Skeletal muscle cell (primary cell): ENCODE measurements around the gene YAP1.
A peak's percentile ranks its signal among the peaks of the same experiment; 100 is the strongest.

Experiments used
- DNase-seq: peaks from one replicate; pipeline ENCODE4 v3.0.0-alpha.2; 2010; ENCODE audit warnings: low read depth
- H3K4me3 ChIP-seq: 2 replicates; pipeline ENCODE4 v1.5.1; 2011; ENCODE audit warnings: low read depth, mild to moderate bottlenecking, control low read depth, low read length, moderate library complexity

YAP1 gene

GRCh38 chr11:102153082-102153481, 42.8 kb downstream of the YAP1 start:
- no peak overlapping the region for H3K4me3 ChIP-seq
- DNase-seq: no peak

DNA sequence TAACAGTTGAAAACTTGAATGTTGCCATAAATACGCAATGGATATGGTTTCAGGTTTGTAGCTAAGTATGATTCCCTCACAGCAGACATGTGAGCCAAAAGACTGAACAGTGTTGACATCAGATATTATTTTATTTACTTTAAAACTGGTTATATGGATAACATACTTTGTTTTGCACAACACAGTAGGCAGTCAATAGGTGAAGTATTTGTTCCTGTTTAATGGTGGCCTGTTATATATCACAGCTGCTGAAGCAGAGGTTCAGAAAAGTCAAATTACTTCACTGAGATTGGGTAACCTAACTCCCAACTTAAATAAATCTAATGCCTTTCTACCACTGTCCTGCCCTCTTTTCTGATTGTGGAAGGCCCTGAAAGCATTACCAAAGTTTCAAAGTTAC, 44.6 kb downstream of the YAP1 start:
- H3K4me3 ChIP-seq: no peak overlapping the region
- DNase-seq: no peak

DNA sequence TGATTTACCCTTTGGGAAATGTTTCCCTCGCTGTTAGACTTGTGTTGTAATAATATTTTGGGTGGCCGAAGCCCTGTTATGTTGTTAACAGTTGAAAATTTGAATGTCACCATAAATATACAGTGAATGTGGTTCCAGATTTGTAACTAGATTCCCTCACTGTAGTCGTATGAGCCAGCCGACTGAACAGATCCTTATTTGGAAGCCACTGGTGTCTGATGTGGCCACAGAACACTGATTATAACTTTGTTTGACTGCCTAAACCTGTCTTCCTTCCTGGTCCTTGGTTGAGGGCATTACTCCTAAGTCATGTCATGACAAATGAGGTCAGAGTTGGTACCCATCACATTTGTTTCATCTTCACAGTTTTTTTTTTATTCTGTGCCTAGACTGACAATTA, 45.4 kb downstream of the YAP1 start:
- no peak for DNase-seq
- H3K4me3 ChIP-seq: no peak overlapping the region

- no peak overlapping the region for H3K4me3 ChIP-seq
- peak; percentile 48 for DNase-seq
Observed at GRCh38 chr11:102157219-102157618, 47.0 kb downstream of the YAP1 start.

GRCh38 chr11:102158164-102158735, 48.0 kb downstream of the YAP1 start:
- no peak for DNase-seq
- no peak overlapping the region for H3K4me3 ChIP-seq

- no peak overlapping the region for H3K4me3 ChIP-seq
- DNase-seq: no peak
Observed at GRCh38 chr11:102163368-102163767, 53.1 kb downstream of the YAP1 start.

GRCh38 chr11:102166175-102167064, 56.2 kb downstream of the YAP1 start:
- H3K4me3 ChIP-seq: no peak overlapping the region
- DNase-seq: no peak

DNA sequence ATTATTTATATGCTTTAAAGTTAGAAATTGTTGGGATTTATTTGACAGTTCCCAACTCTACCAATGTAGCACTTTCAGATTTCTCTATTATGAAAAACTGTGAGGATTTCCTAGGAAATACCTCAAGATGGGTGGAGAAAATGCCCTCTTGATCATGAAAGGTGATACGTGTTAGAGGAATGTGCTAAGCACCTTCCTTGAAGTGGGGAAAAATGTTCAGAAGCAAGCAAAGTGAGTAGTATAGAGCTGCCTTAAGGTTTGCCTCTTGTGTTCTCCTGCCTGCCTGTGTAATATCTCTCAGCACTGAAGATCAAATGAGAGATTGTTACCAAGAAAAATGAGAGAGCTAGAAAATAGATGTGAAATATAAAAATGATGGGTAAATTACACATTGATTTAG, 58.2 kb downstream of the YAP1 start:
- no peak for DNase-seq
- no peak overlapping the region for H3K4me3 ChIP-seq

DNA sequence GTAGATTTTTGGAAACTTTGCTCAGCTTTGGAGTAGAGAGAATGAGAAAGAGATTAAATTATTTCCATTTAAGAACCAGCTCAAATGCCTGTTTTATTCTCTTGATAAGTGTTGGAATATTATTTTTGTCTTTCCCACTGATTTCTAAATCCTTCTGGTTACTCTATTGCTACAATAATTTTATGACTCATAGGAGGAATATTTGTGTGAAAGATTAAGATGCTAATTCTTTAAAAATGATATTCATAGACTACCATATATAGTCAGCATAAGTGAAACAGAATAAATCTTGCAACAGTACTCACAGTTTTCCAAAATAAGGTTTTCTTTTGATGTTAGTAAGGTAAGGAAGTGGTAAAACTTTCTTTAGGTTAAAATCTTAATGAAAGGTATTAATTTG, 60.9 kb downstream of the YAP1 start:
- DNase-seq: peak; percentile 42
- no peak overlapping the region for H3K4me3 ChIP-seq

DNA sequence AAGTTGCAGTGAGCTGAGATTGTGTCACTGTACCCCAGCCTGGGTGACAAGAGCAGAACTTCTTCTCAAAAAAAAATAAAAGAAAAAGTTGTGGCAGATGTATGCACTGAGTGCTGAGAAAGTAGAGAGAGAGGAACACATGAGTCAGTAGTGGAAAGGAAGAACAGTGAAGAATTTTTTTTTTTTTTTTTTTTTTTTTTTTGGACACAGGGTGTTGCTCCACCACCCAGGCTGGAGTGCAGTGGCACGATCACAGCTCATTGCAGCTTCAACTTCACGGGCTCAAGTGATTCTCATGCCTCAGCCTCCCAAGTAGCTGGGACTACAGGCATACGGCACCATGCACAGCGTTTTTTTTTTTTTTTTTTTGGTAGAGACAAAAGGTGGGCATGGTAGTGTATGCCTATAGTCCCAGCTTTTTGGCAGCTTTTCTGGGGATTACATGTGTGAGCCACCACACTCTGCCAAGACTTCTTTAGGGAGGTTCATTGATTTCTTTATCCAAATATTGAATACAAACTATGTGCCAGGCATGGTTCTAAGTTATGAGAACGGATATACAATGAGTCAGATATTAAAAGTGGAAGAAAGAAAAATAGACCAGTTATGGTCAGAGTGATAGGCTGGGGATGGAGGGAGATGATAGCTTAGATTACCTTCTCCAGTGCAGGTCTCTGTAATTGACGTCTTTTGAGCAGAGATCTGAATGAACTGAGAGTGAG, 62.0 kb downstream of the YAP1 start:
- no peak for DNase-seq

GRCh38 chr11:102177126-102177525, 66.9 kb downstream of the YAP1 start:
- DNase-seq: no peak
- no peak overlapping the region for H3K4me3 ChIP-seq

More for the DNA sequence above, 62.0 kb downstream of the YAP1 start:
- no peak overlapping the region for H3K4me3 ChIP-seq

- H3K4me3 ChIP-seq: no peak overlapping the region
- peak; percentile 72 for DNase-seq
Observed at GRCh38 chr11:102177974-102178631, 67.9 kb downstream of the YAP1 start.

- no peak for DNase-seq
- H3K4me3 ChIP-seq: no peak overlapping the region
Observed at GRCh38 chr11:102179371-102179770, 69.1 kb downstream of the YAP1 start.

GRCh38 chr11:102184269-102184987, 74.2 kb downstream of the YAP1 start:
- no peak overlapping the region for H3K4me3 ChIP-seq
- DNase-seq: no peak

- H3K4me3 ChIP-seq: no peak overlapping the region
- no peak for DNase-seq
Observed at GRCh38 chr11:102186551-102187191, 76.4 kb downstream of the YAP1 start.

- H3K4me3 ChIP-seq: no peak overlapping the region
- DNase-seq: no peak
Observed at GRCh38 chr11:102187416-102188151, 77.3 kb downstream of the YAP1 start.

DNA sequence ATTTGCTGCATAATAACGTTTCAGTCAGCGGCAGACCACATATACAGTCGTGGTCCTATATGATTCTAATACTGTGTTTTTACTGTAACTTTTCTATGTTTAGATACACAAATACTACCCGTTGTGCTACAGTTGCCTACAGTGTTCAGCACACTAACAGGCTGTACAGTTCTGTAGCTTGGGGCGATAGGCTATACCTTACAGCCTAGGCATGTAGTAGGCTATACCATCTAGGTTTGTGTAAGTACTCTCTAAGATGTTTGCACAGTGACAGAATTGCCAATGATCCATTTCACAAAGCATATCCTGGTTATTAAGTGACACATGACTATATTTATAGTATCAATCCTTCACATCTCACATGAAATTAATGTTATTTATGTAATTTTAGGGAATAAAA, 78.2 kb downstream of the YAP1 start:
- H3K4me3 ChIP-seq: no peak overlapping the region
- no peak for DNase-seq

- H3K4me3 ChIP-seq: no peak overlapping the region
- no peak for DNase-seq
Observed at GRCh38 chr11:102191832-102192231, 81.6 kb downstream of the YAP1 start.
